Germinal center (tissue), 1 donor: ENCODE measurements around the gene PTGR3.
"Not testable (repeated sequence)": the region's sequence is repeated elsewhere in the genome, so short reads cannot be mapped to it uniquely, and the experiment has no call there.

ENCODE experiments used
- DNase-seq: peaks from one replicate; pipeline ENCODE4 v3.0.0; 2012; ENCODE audit warnings: mixed read lengths, low spot score

PTGR3 gene

GRCh38 chr18:75202696-75203365 lies 6.1 kb downstream of the PTGR3 start:
- no peak for DNase-seq

GRCh38 chr18:75201282-75202270 lies 7.4 kb downstream of the PTGR3 start:
- no peak for DNase-seq

GRCh38 chr18:75200605-75201280 lies 8.2 kb downstream of the PTGR3 start:
- no peak for DNase-seq

- no peak for DNase-seq
Measured at GRCh38 chr18:75200071-75200470, 8.9 kb downstream of the PTGR3 start.

- DNase-seq: no peak
Measured at GRCh38 chr18:75199327-75199726, 9.6 kb downstream of the PTGR3 start.

GRCh38 chr18:75198036-75198435 lies 10.9 kb downstream of the PTGR3 start:
- DNase-seq: no peak

- no peak for DNase-seq
Measured at GRCh38 chr18:75192899-75193298, 16.0 kb downstream of the PTGR3 start.

- no peak for DNase-seq
Measured at GRCh38 chr18:75189696-75190095, 19.2 kb downstream of the PTGR3 start.

- not testable (repeated sequence) for DNase-seq
Measured at GRCh38 chr18:75187702-75188101, 21.2 kb downstream of the PTGR3 start.

- DNase-seq: no peak
Measured at GRCh38 chr18:75185460-75185859, 23.5 kb downstream of the PTGR3 start.

- no peak for DNase-seq
Measured at GRCh38 chr18:75183973-75184493, 24.9 kb downstream of the PTGR3 start.

GRCh38 chr18:75183524-75183923 lies 25.4 kb downstream of the PTGR3 start:
- no peak for DNase-seq

GRCh38 chr18:75179819-75180600 lies 28.9 kb downstream of the PTGR3 start:
- DNase-seq: no peak

- no peak for DNase-seq
Measured at GRCh38 chr18:75178376-75178775, 30.6 kb downstream of the PTGR3 start.

- no peak for DNase-seq
Measured at GRCh38 chr18:75176849-75177248, 32.1 kb downstream of the PTGR3 start.

- DNase-seq: no peak
Measured at GRCh38 chr18:75173738-75174137, 35.2 kb downstream of the PTGR3 start.

- DNase-seq: peak; percentile 51
Measured at GRCh38 chr18:75173125-75173432, 35.9 kb downstream of the PTGR3 start.

- DNase-seq: no peak
Measured at GRCh38 chr18:75172299-75173124, 36.4 kb downstream of the PTGR3 start.

GRCh38 chr18:75170916-75171315 lies 38.0 kb downstream of the PTGR3 start:
- no peak for DNase-seq

- no peak for DNase-seq
Measured at GRCh38 chr18:75170022-75170789, 38.7 kb downstream of the PTGR3 start.
